Aorta (tissue), 5 donors: ENCODE results near the gene RPA1. TPM values are rescaled to one million over a fixed set of nuclear protein-coding genes. Genes with fewer than 3 reads are reported as not detected.

Experiments
- ATAC-seq: fragments of 200-7000 bp; cut with Tn5 transposase; one replicate; pipeline ENCODE4 v1.9.1; 2022; ENCODE audit warnings: moderate library complexity; ENCODE audit not compliant: low FRiP score
- DNase-seq, 2 donors: peaks; one replicate each; pipeline ENCODE4 v3.0.0-alpha.2; 2020
- H3K27ac ChIP-seq, 2 donors: one replicate each; pipeline ENCODE4 v1.5.1; 2013; ENCODE audit warnings: low read length in 2 of 2, mild to moderate bottlenecking in 2 of 2, moderate library complexity in 2 of 2, control low read depth in 1 of 2, inconsistent platforms in 1 of 2, low read depth in 1 of 2
- H3K27me3 ChIP-seq, 2 donors: one replicate each; pipeline ENCODE4 v1.6.1; 2013; ENCODE audit warnings: control low read depth in 1 of 2, low read length in 1 of 2, mild to moderate bottlenecking in 1 of 2, moderate library complexity in 1 of 2; ENCODE audit not compliant: insufficient read depth in 2 of 2, control insufficient read depth in 1 of 2
- H3K36me3 ChIP-seq, 2 donors: one replicate each; pipeline ENCODE4 v1.6.1; 2013; ENCODE audit warnings: control low read depth in 1 of 2, low read length in 1 of 2, mild to moderate bottlenecking in 1 of 2; ENCODE audit not compliant: insufficient read depth in 2 of 2, control insufficient read depth in 1 of 2
- H3K4me1 ChIP-seq, 2 donors: one replicate each; pipeline ENCODE4 v1.6.1; 2013; ENCODE audit warnings: low read length in 2 of 2, control low read depth in 1 of 2, mild to moderate bottlenecking in 1 of 2, moderate library complexity in 1 of 2; ENCODE audit not compliant: insufficient read depth in 2 of 2, control insufficient read depth in 1 of 2
- H3K4me3 ChIP-seq, 2 donors: one replicate each; pipeline ENCODE4 v1.5.1; 2013; ENCODE audit warnings: low read length in 2 of 2, control low read depth in 1 of 2, mild to moderate bottlenecking in 1 of 2
- H3K9me3 ChIP-seq: one replicate; pipeline ENCODE4 v1.6.1; 2013; ENCODE audit warnings: mild to moderate bottlenecking, low read length; ENCODE audit not compliant: control insufficient read depth
- WGBS, 2 donors: extraction: QIAGEN DNeasy Blood & Tissue Kit; methylation state at CpG; one replicate each; pipeline ENCODE4 v1.1.7; 2013; 5-methylcytosine and 5-hydroxymethylcytosine counted together
- intact Hi-C, 2 donors: fragments of 100-400 bp; cut with DNase I; formaldehyde crosslinking; loops; one replicate each; pipeline versions ENCODE4 v1.14.2 to v1.15.0; 2022
- polyA plus RNA-seq, 2 donors: library from polyadenylated mRNA; stranded (reverse); fragments of 200-250 nt; gene quantifications; one replicate each; pipeline ENCODE4 v1.2.3, GENCODE V29; 2013
- total RNA-seq, 2 donors: library from RNA; stranded (reverse); fragmentation: NEBNext Ultra II Directional; extraction: Animal tissue kit (Norgen Biotek cat#: 25700); gene quantifications; one replicate each; pipeline ENCODE4 v1.2.1, GENCODE V29; 2021
- donor health status: healthy with polysubstance abuse.
- donor health status: Bipolar disorder and iron deficiency.
- donor health status: DM: no; HTN: no; CAD: no.
- donor health status: DM: no; HTN: no; CAD: no.
- donor health status: DM: yes; HTN: yes; CAD: no.

The RPA1 gene
- total and polyA plus RNA-seq, 4 donors = 17.2 to 75.0 (median 44.4) TPM

GRCh38 chr17:1905190-1905913 is 75.5 kb downstream of the RPA1 start:
- Histone ChIP-seq H3K27ac (no peak overlapping the region), H3K36me3 (no peaks in the 10 kb centered on the region), H3K9me3 (no peaks in the 10 kb centered on the region), H3K27me3 (no peaks in the 10 kb centered on the region), H3K4me1 (no peaks in the 10 kb centered on the region), H3K4me3 (no peak overlapping the region)
- 26 to 40% methylated on average over 25 of the region's 25 CpGs for WGBS, 2 donors
- DNase-seq (no peak), ATAC-seq (no peak)
- intact Hi-C loops = loop anchor here (5.0 kb wide), 1 partner anchor 137 kb away; the partner anchor contains the start of gene OVCA2 (in 2 of the 2)

- H3K27me3 ChIP-seq = no peaks in the 10 kb centered on the region
- H3K9me3 ChIP-seq = no peaks in the 10 kb centered on the region
- intact Hi-C loops = loop anchor here (5.0 kb wide), 1 partner anchor 136 kb away; the partner anchor contains the start of gene OVCA2 (in 2 of the 2)
- 69 to 77% methylated on average over 8 of the region's 8 CpGs for WGBS, 2 donors
- ATAC-seq (no peak), DNase-seq (no peak)
- no peaks in the 10 kb centered on the region for H3K36me3 ChIP-seq
- H3K27ac ChIP-seq = no peak overlapping the region
- H3K4me3 ChIP-seq = no peak overlapping the region
- no peaks in the 10 kb centered on the region for H3K4me1 ChIP-seq
Measured at GRCh38 chr17:1906662-1907101, 76.9 kb downstream of the RPA1 start.

GRCh38 chr17:1907216-1907631 is 77.4 kb downstream of the RPA1 start:
- intact Hi-C loops = loop anchor here (5.0 kb wide), 1 partner anchor 135 kb away; the partner anchor contains the start of gene OVCA2 (in 2 of the 2)
- Histone ChIP-seq H3K9me3 (no peaks in the 10 kb centered on the region), H3K27me3 (no peaks in the 10 kb centered on the region), H3K36me3 (no peaks in the 10 kb centered on the region), H3K27ac (no peak overlapping the region), H3K4me1 (no peaks in the 10 kb centered on the region), H3K4me3 (no peak overlapping the region)
- no peak for DNase-seq
- ATAC-seq = no peak
- WGBS, 2 donors = 63 to 69% methylated on average over 17 of the region's 17 CpGs

GRCh38 chr17:1907909-1908698 is 78.3 kb downstream of the RPA1 start:
- no peaks in the 10 kb centered on the region for H3K27me3 ChIP-seq
- WGBS, 2 donors = 2 to 3% methylated on average over 48 to 49 of the region's 49 CpGs
- no peak overlapping the region for H3K4me3 ChIP-seq
- DNase-seq = no peak
- H3K4me1 ChIP-seq = no peaks in the 10 kb centered on the region
- H3K9me3 ChIP-seq = no peaks in the 10 kb centered on the region
- H3K27ac ChIP-seq = no peak overlapping the region
- no peaks in the 10 kb centered on the region for H3K36me3 ChIP-seq
- intact Hi-C loops = loop anchor here (1.0 to 5.0 kb wide), 3 partner anchors 117 to 134 kb away; partner anchors contain the start of genes OVCA2 (in 2 of the 2) and RTN4RL1 (in 1 of the 2)
- peak; percentile 70 for ATAC-seq

- no peaks in the 10 kb centered on the region for H3K27me3 ChIP-seq
- no peaks in the 10 kb centered on the region for H3K9me3 ChIP-seq
- WGBS, 2 donors = 2% methylated on average over 22 of the region's 22 CpGs
- intact Hi-C loops = loop anchor here (1.0 to 5.0 kb wide), 3 partner anchors 116 to 133 kb away; partner anchors contain the start of genes OVCA2 (in 2 of the 2) and RTN4RL1 (in 1 of the 2)
- no peak overlapping the region for H3K4me3 ChIP-seq
- ATAC-seq (peak; percentile 88), DNase-seq (peak in 1 of 2 donors; percentile 65)
- H3K36me3 ChIP-seq = no peaks in the 10 kb centered on the region
- no peaks in the 10 kb centered on the region for H3K4me1 ChIP-seq
- no peak overlapping the region for H3K27ac ChIP-seq
Measured at GRCh38 chr17:1908699-1909309, 79.0 kb downstream of the RPA1 start.

- no peak for ATAC-seq
Measured at GRCh38 chr17:1909985-1910384, 80.2 kb downstream of the RPA1 start.

GRCh38 chr17:1912146-1912545 is 82.3 kb downstream of the RPA1 start:
- no peaks in the 10 kb centered on the region for H3K27me3 ChIP-seq
- no peak overlapping the region for H3K4me3 ChIP-seq
- intact Hi-C loops = no loop called here
- H3K36me3 ChIP-seq = no peaks in the 10 kb centered on the region
- H3K27ac ChIP-seq = no peak overlapping the region
- WGBS, 2 donors = 32% methylated on average over 7 of the region's 7 CpGs
- no peaks in the 10 kb centered on the region for H3K4me1 ChIP-seq
- ATAC-seq (no peak), DNase-seq (peak in 1 of 2 donors; percentile 10)
- no peaks in the 10 kb centered on the region for H3K9me3 ChIP-seq

More at GRCh38 chr17:1909985-1910384, 80.2 kb downstream of the RPA1 start:
- Histone ChIP-seq H3K27ac (no peak overlapping the region), H3K27me3 (no peaks in the 10 kb centered on the region), H3K9me3 (no peaks in the 10 kb centered on the region), H3K4me1 (no peaks in the 10 kb centered on the region), H3K36me3 (no peaks in the 10 kb centered on the region), H3K4me3 (no peak overlapping the region)
- WGBS, 2 donors = 62 to 71% methylated on average over 3 of the region's 3 CpGs
- DNase-seq = no peak
- intact Hi-C loops = loop anchor here (2.0 to 5.0 kb wide), 2 partner anchors 115 to 132 kb away; partner anchors contain the start of genes OVCA2 (in 2 of the 2) and RTN4RL1 (in 1 of the 2)

GRCh38 chr17:1913702-1914101 is 83.9 kb downstream of the RPA1 start:
- Histone ChIP-seq H3K9me3 (no peaks in the 10 kb centered on the region), H3K4me1 (no peaks in the 10 kb centered on the region), H3K4me3 (no peak overlapping the region), H3K27me3 (no peaks in the 10 kb centered on the region), H3K27ac (no peak overlapping the region), H3K36me3 (no peaks in the 10 kb centered on the region)
- 79 to 85% methylated on average over 14 of the region's 14 CpGs for WGBS, 2 donors
- intact Hi-C loops = no loop called here
- DNase-seq = peak in 1 of 2 donors; percentile 20
- no peak for ATAC-seq
